ENCODE measurements around the gene CC2D1A.
"Not testable (repeated sequence)": the region's sequence is repeated elsewhere in the genome, so short reads cannot be mapped to it uniquely, and the experiment has no call there.

DNA sequence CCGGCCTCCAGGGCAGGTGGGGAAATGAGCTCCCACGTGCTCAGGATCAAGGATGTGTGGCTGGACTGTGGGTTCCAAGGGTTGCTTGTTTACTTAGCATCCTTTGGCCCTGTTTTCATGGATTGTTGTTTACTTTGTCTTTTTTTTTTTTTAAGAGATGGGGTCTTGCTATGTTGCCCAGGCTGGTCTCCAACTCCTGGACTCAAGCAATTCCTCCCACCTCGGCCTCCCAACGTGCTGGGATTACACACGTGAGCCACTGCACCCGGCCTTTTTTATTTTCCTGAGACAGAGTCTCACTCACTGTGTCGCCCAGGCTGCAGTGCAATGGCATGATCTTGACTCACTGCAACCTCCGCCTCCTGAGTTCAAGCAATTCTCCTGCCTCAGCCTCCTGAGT is 61.2 kb downstream of the CC2D1A start:
- TF ChIP-seq EZH2 (IDR thresholded peaks at IDR 0.05; ENCODE audit: insufficient read depth, poor library complexity, severe bottlenecking); EZH2phosphoT487 (IDR thresholded peaks at IDR 0.05; ENCODE audit: insufficient read depth, low read depth): not testable (repeated sequence)
